GM21423 (cell line): ENCODE results near the gene GSAP.
A peak's percentile ranks its signal among the peaks of the same experiment; 100 is the strongest.
"Not testable (repeated sequence)": the region's sequence is repeated elsewhere in the genome, so short reads cannot be mapped to it uniquely, and the experiment has no call there.

Source experiments
- ATAC-seq: cut with Tn5 transposase; IDR thresholded peaks from one replicate; pipeline ENCODE4 v1.9.1; 2021; ENCODE audit warnings: mild to moderate bottlenecking, moderate library complexity; ENCODE audit not compliant: unreplicated experiment

The GSAP gene

GRCh38 chr7:77290425-77290824 lies 125.7 kb downstream of the GSAP start:
- ATAC-seq, result no peak

GRCh38 chr7:77289387-77289786 lies 126.8 kb downstream of the GSAP start:
- no peak for ATAC-seq

- ATAC-seq, result no peak
Measured at GRCh38 chr7:77288676-77289320, 127.4 kb downstream of the GSAP start.

- no peak for ATAC-seq
Measured at GRCh38 chr7:77284616-77285015, 131.5 kb downstream of the GSAP start.

- ATAC-seq, result no peak
Measured at GRCh38 chr7:77284005-77284404, 132.1 kb downstream of the GSAP start.

- no peak for ATAC-seq
Measured at GRCh38 chr7:77282897-77283296, 133.3 kb downstream of the GSAP start.

- no peak for ATAC-seq
Measured at GRCh38 chr7:77281780-77282478, 134.2 kb downstream of the GSAP start.

GRCh38 chr7:77276120-77276519 lies 140.0 kb downstream of the GSAP start:
- no peak for ATAC-seq

GRCh38 chr7:77275663-77276062 lies 140.5 kb downstream of the GSAP start:
- not testable (repeated sequence) for ATAC-seq

- no peak for ATAC-seq
Measured at GRCh38 chr7:77271766-77272165, 144.4 kb downstream of the GSAP start.

GRCh38 chr7:77270094-77270480 lies 146.1 kb downstream of the GSAP start:
- ATAC-seq, result no peak

- ATAC-seq, result peak; percentile 75
Measured at GRCh38 chr7:77269360-77270093, 146.6 kb downstream of the GSAP start.

- ATAC-seq, result peak; percentile 72
Measured at GRCh38 chr7:77266291-77266794, 149.8 kb downstream of the GSAP start.

- ATAC-seq, result no peak
Measured at GRCh38 chr7:77265666-77266065, 150.5 kb downstream of the GSAP start.

GRCh38 chr7:77262316-77262715 lies 153.8 kb downstream of the GSAP start:
- no peak for ATAC-seq
